Psoas muscle (tissue), 8 donors: ENCODE results near the gene ANO3. TPM values are rescaled to one million over a fixed set of nuclear protein-coding genes. Genes with fewer than 3 reads are reported as not detected.

Experiments
- ATAC-seq, 4 donors: fragments of 200-7000 bp; cut with Tn5 transposase; one replicate each; pipeline ENCODE4 v1.9.1; 2020; ENCODE audit warnings: moderate library complexity in 3 of 4, mild to moderate bottlenecking in 2 of 4
- DNase-seq, 2 donors: peaks; one replicate each; pipeline ENCODE4 v3.0.0-alpha.2; 2020
- H3K27ac ChIP-seq: fragments of 200-600 bp; one replicate; pipeline ENCODE4 v1.8.0; 2022
- H3K27me3 ChIP-seq, 3 donors: fragments of 200-600 bp in 1 of 3; one replicate each; pipeline versions ENCODE4 v1.6.1 to v1.8.0; 2013 to 2022; ENCODE audit warnings: low read length in 2 of 3, mild to moderate bottlenecking in 2 of 3, moderate library complexity in 1 of 3; ENCODE audit not compliant: insufficient read depth in 3 of 3
- H3K36me3 ChIP-seq, 2 donors: fragments of 200-600 bp in 1 of 2; one replicate each; pipeline versions ENCODE4 v1.6.1 to v1.8.0; 2013 to 2022; ENCODE audit warnings: low read depth in 1 of 2, mild to moderate bottlenecking in 1 of 2, moderate library complexity in 1 of 2; ENCODE audit not compliant: insufficient read depth in 1 of 2
- H3K4me1 ChIP-seq: fragments of 200-600 bp; one replicate; pipeline ENCODE4 v1.8.0; 2022
- H3K4me3 ChIP-seq: fragments of 200-600 bp; one replicate; pipeline ENCODE4 v1.8.0; 2022; ENCODE audit warnings: mild to moderate bottlenecking
- H3K9me3 ChIP-seq: fragments of 200-600 bp; one replicate; pipeline ENCODE4 v1.8.0; 2022
- CTCF ChIP-seq: fragments of 200-600 bp; IDR thresholded peaks from one replicate; pipeline ENCODE4 v1.8.0; 2022; ENCODE audit warnings: antibody characterized with exemption
- WGBS, 3 donors: extraction: QIAGEN DNeasy Blood & Tissue Kit; methylation state at CpG; one replicate each; pipeline versions ENCODE4 v1.1.6 to v1.1.7; 2013; 5-methylcytosine and 5-hydroxymethylcytosine counted together
- intact Hi-C, 2 donors: fragments of 100-400 bp; cut with DNase I; formaldehyde crosslinking; loops; one replicate each; pipeline versions ENCODE4 v1.11.0 to v1.14.2; 2022
- polyA plus RNA-seq, 3 donors: library from polyadenylated mRNA; stranded (reverse); fragments of 200-250 nt; gene quantifications; one replicate each; pipeline ENCODE4 v1.2.3, GENCODE V29; 2013
- total RNA-seq, 4 donors: library from RNA; stranded (reverse); fragmentation: NEBNext Ultra II Directional in 2 of 4; extraction: Animal tissue kit (Norgen Biotek cat#: 25700) in 2 of 4; gene quantifications; one replicate each; pipeline versions ENCODE4 v1.2.1 to v1.2.4, GENCODE V29; 2021 to 2023
- donor health status: healthy with polysubstance abuse.
- donor health status: DM: no; HTN: no; CAD: no; lungs with moderate emphysema.
- donor health status: Bipolar disorder and iron deficiency.
- donor health status: healthy.
- donor health status: DM: yes; HTN: yes; CAD: no.
- donor health status: DM: no; HTN: no; CAD: no.
- donor health status: DM: no; HTN: no; CAD: no.
- donor health status: DM: yes; HTN: yes; CAD: no.

ANO3 gene
- total and polyA plus RNA-seq, 7 donors, result 0.01 TPM; not detected in 6

- Histone ChIP-seq H3K4me1 (no peaks in the 10 kb centered on the region), H3K36me3 (no peaks in the 10 kb centered on the region), H3K27ac (no peak overlapping the region), H3K4me3 (no peak overlapping the region), H3K27me3 (no peaks in the 10 kb centered on the region), H3K9me3 (no peaks in the 10 kb centered on the region)
- WGBS, 3 donors, result 50 to 55% (median 52%) methylated on average over 3 of the region's 4 CpGs
- intact Hi-C loops, result no loop called here
- ATAC-seq, result no peak
- no peak for DNase-seq
- TF ChIP-seq CTCF, result no peak
Measured at GRCh38 chr11:26599876-26600434, 268.0 kb downstream of the ANO3 start.

GRCh38 chr11:26607725-26608506 is 276.0 kb downstream of the ANO3 start:
- intact Hi-C loops, result no loop called here
- no peak overlapping the region for H3K27ac ChIP-seq
- no peaks in the 10 kb centered on the region for H3K4me1 ChIP-seq
- no peaks in the 10 kb centered on the region for H3K27me3 ChIP-seq
- ATAC-seq (no peak), DNase-seq (no peak)
- no peak overlapping the region for H3K4me3 ChIP-seq
- 73 to 85% (median 83%) methylated on average over 7 of the region's 7 CpGs for WGBS, 3 donors
- TF ChIP-seq CTCF, result no peak
- no peaks in the 10 kb centered on the region for H3K36me3 ChIP-seq
- H3K9me3 ChIP-seq, result no peaks in the 10 kb centered on the region

GRCh38 chr11:26608507-26609146 is 276.7 kb downstream of the ANO3 start:
- Histone ChIP-seq H3K4me3 (no peak overlapping the region), H3K4me1 (no peaks in the 10 kb centered on the region), H3K27me3 (no peaks in the 10 kb centered on the region), H3K36me3 (no peaks in the 10 kb centered on the region), H3K27ac (no peak overlapping the region), H3K9me3 (no peaks in the 10 kb centered on the region)
- 72 to 77% (median 75%) methylated on average over 9 of the region's 9 CpGs for WGBS, 3 donors
- intact Hi-C loops, result no loop called here
- DNase-seq, result no peak
- no peak for TF ChIP-seq CTCF
- ATAC-seq, result no peak

GRCh38 chr11:26613759-26614158 is 281.8 kb downstream of the ANO3 start:
- H3K27me3 ChIP-seq, result no peaks in the 10 kb centered on the region
- 66 to 89% (median 87%) methylated on average over 2 of the region's 2 CpGs for WGBS, 3 donors
- H3K36me3 ChIP-seq, result no peaks in the 10 kb centered on the region

More at GRCh38 chr11:26613759-26614158, 281.8 kb downstream of the ANO3 start:
- no peak overlapping the region for H3K4me3 ChIP-seq
- no peak for DNase-seq
- ATAC-seq, result no peak
- no peak overlapping the region for H3K27ac ChIP-seq
- TF ChIP-seq CTCF, result no peak
- no peaks in the 10 kb centered on the region for H3K4me1 ChIP-seq
- no peaks in the 10 kb centered on the region for H3K9me3 ChIP-seq
- intact Hi-C loops, result no loop called here
